ENCODE data around the gene NPFFR1. TPM values are rescaled to one million over a fixed set of nuclear protein-coding genes. Genes with fewer than 3 reads are reported as not detected.
"Not testable (repeated sequence)": the region's sequence is repeated elsewhere in the genome, so short reads cannot be mapped to it uniquely, and the experiment has no call there.

The NPFFR1 gene
- total and polyA plus RNA-seq, 10 of the 15 experiments (the other 5 are each of a cell fraction or from before 2014, with no cell fraction given) = 0.03 TPM; not detected in 9

GRCh38 chr10:70223728-70224127 is 60.1 kb downstream of the NPFFR1 start:
- H3K4me3 ChIP-seq = no peak overlapping the region
- POLR2A ChIA-PET = interaction anchor here (0.8 to 2.1 kb wide), 3 partner anchors 8 to 130 kb away, joined by 3 to 5 read pairs (median 4); no protein-coding TSS in a partner anchor
- BruUV-seq (replicated peaks) = no TSS peak
- DNase-seq (ENCODE audit: low read depth, low spot score) (no peak), ATAC-seq (no peak), FAIRE-seq (no peak)
- SMC1A ChIA-PET (ENCODE audit: uncharacterized antibody, unreplicated experiment) = interaction anchor here (0.6 to 14.1 kb wide), 13 partner anchors 9 to 352 kb away, joined by 3 to 408 read pairs (median 21); partner anchors contain the start of gene PPA1
- WGBS (ENCODE audit: insufficient coverage, insufficient replicate concordance, low lambda C conversion rate, missing lambda C conversion rate) = 100% methylated on average over 2 of the region's 2 CpGs
- H3K9me3 ChIP-seq (replicated peaks; ENCODE audit: control insufficient read depth, insufficient read depth, low read length) = no peaks in the 10 kb centered on the region; the same call in 2 of the 3 replicates
- no peak overlapping the region for H2AFZ ChIP-seq (ENCODE audit: control insufficient read depth, low read depth, low read length)
- intact Hi-C loops (cut with micrococcal nuclease; ENCODE audit: unreplicated experiment) = no loop called here
- no peak overlapping the region for H3K27ac ChIP-seq (ENCODE audit: control insufficient read depth, insufficient read depth)
- H3K9ac ChIP-seq (ENCODE audit: control insufficient read depth, insufficient read depth, low read length) = no peak overlapping the region
- peaks cover 21% of the 10 kb centered on the region for H3K4me1 ChIP-seq (ENCODE audit: control insufficient read depth, insufficient read depth, low read length)
- H4K20me1 ChIP-seq (ENCODE audit: control insufficient read depth, insufficient read depth) = no peaks in the 10 kb centered on the region; the same call in 1 of the 2 replicates
- no peaks in the 10 kb centered on the region for H3K27me3 ChIP-seq (replicated peaks in 1 of 2; ENCODE audit: control insufficient read depth in 2 of 2, insufficient read depth in 2 of 2, low read length in 1 of 2)
- TF ChIP-seq NFXL1 (IDR thresholded peaks at IDR 0.05; ENCODE audit: borderline replicate concordance) = no peak
- no peak for TF ChIP-seq ZNF217 (IDR thresholded peaks at IDR 0.05)
- no peak for TF ChIP-seq STAT1 (conservative IDR thresholded peaks at IDR 0.05)
- no peak for TF ChIP-seq SRF (IDR thresholded peaks at IDR 0.05; ENCODE audit: low read depth in 2 of 2, low read length in 2 of 2)
- no peak for TF ChIP-seq FOS (IDR thresholded peaks at IDR 0.05; ENCODE audit: borderline replicate concordance, extremely low read depth, insufficient read length)
- TF ChIP-seq RAD51 (IDR thresholded peaks at IDR 0.05) = no peak
- H3K79me2 ChIP-seq (ENCODE audit: control insufficient read depth, insufficient read depth, low read length) = peaks cover 67% of the 10 kb centered on the region
- in situ Hi-C loops (cut with MboI) = no loop called here
- H3K36me3 ChIP-seq (ENCODE audit: control insufficient read depth in 2 of 2, insufficient read depth in 2 of 2, low read length in 1 of 2) = peaks cover 1 to 18% of the 10 kb centered on the region in 2 experiments
- CTCF ChIA-PET = interaction anchor here (0.6 to 16.2 kb wide), 14 partner anchors 9 to 140 kb away, joined by 3 to 611 read pairs (median 5); partner anchors contain the start of genes PPA1 and TYSND1
- RAD21 ChIA-PET (ENCODE audit: unreplicated experiment) = interaction anchor here (0.8 to 18.9 kb wide), 7 partner anchors 8 to 182 kb away, joined by 3 to 675 read pairs (median 44); partner anchors contain the start of gene PPA1
- H3K4me2 ChIP-seq (ENCODE audit: control insufficient read depth, insufficient read depth) = no peak overlapping the region

GRCh38 chr10:70222811-70223447 is 60.9 kb downstream of the NPFFR1 start:
- H3K27me3 ChIP-seq (replicated peaks in 1 of 2; ENCODE audit: control insufficient read depth in 2 of 2, insufficient read depth in 2 of 2, low read length in 1 of 2); H3K9me3 ChIP-seq (replicated peaks; ENCODE audit: control insufficient read depth, insufficient read depth, low read length); in situ Hi-C loops (cut with MboI); H4K20me1 ChIP-seq (ENCODE audit: control insufficient read depth, insufficient read depth); H3K9ac ChIP-seq (ENCODE audit: control insufficient read depth, insufficient read depth, low read length); ATAC-seq; DNase-seq (ENCODE audit: low read depth, low spot score); H2AFZ ChIP-seq (ENCODE audit: control insufficient read depth, low read depth, low read length); H3K4me2 ChIP-seq (ENCODE audit: control insufficient read depth, insufficient read depth); FAIRE-seq; BruUV-seq (replicated peaks); H3K27ac ChIP-seq (ENCODE audit: control insufficient read depth, insufficient read depth); H3K4me3 ChIP-seq; intact Hi-C loops (cut with micrococcal nuclease; ENCODE audit: unreplicated experiment): not testable (repeated sequence)
- CTCF ChIA-PET = interaction anchor here (0.6 to 16.2 kb wide), 20 partner anchors 9 to 164 kb away, joined by 3 to 611 read pairs (median 10); partner anchors contain the start of genes NPFFR1, PPA1 and TYSND1
- peaks cover 1 to 17% of the 10 kb centered on the region in 2 experiments for H3K36me3 ChIP-seq (ENCODE audit: control insufficient read depth in 2 of 2, insufficient read depth in 2 of 2, low read length in 1 of 2)
- POLR2A ChIA-PET = interaction anchor here (0.6 to 2.2 kb wide), 7 partner anchors 9 to 142 kb away, joined by 3 to 18 read pairs (median 4); no protein-coding TSS in a partner anchor
- 69% methylated on average over 9 of the region's 9 CpGs for WGBS (ENCODE audit: insufficient coverage, insufficient replicate concordance, low lambda C conversion rate, missing lambda C conversion rate)
- SMC1A ChIA-PET (ENCODE audit: uncharacterized antibody, unreplicated experiment) = interaction anchor here (1.1 to 14.1 kb wide), 17 partner anchors 9 to 182 kb away, joined by 3 to 408 read pairs (median 12); partner anchors contain the start of genes EIF4EBP2, PPA1 and SAR1A
- RAD21 ChIA-PET (ENCODE audit: unreplicated experiment) = interaction anchor here (0.8 to 18.9 kb wide), 9 partner anchors 9 to 183 kb away, joined by 3 to 675 read pairs (median 43); partner anchors contain the start of gene PPA1
- H3K79me2 ChIP-seq (ENCODE audit: control insufficient read depth, insufficient read depth, low read length) = peaks cover 64% of the 10 kb centered on the region
- H3K4me1 ChIP-seq (ENCODE audit: control insufficient read depth, insufficient read depth, low read length) = peaks cover 21% of the 10 kb centered on the region
